GM19452 (cell line): ENCODE results near the gene HORMAD2.
"Not testable (repeated sequence)": the region's sequence is repeated elsewhere in the genome, so short reads cannot be mapped to it uniquely, and the experiment has no call there.

Experiments used
- ATAC-seq: cut with Tn5 transposase; IDR thresholded peaks from one replicate; pipeline ENCODE4 v1.9.1; 2021; ENCODE audit not compliant: unreplicated experiment

Gene HORMAD2

GRCh38 chr22:30187529-30188407, 107.5 kb downstream of the HORMAD2 start:
- no peak for ATAC-seq

GRCh38 chr22:30188911-30189310, 108.6 kb downstream of the HORMAD2 start:
- no peak for ATAC-seq

GRCh38 chr22:30190574-30190973, 110.3 kb downstream of the HORMAD2 start:
- no peak for ATAC-seq

- ATAC-seq = no peak
Observed at GRCh38 chr22:30191040-30191701, 110.9 kb downstream of the HORMAD2 start.

GRCh38 chr22:30192427-30192826, 112.2 kb downstream of the HORMAD2 start:
- ATAC-seq = no peak

GRCh38 chr22:30193031-30193775, 112.9 kb downstream of the HORMAD2 start:
- ATAC-seq = no peak

GRCh38 chr22:30195245-30196140, 115.2 kb downstream of the HORMAD2 start:
- ATAC-seq = no peak

- ATAC-seq = no peak
Observed at GRCh38 chr22:30196141-30196879, 116.0 kb downstream of the HORMAD2 start.

- ATAC-seq = no peak
Observed at GRCh38 chr22:30196880-30197336, 116.6 kb downstream of the HORMAD2 start.

- no peak for ATAC-seq
Observed at GRCh38 chr22:30197389-30197788, 117.1 kb downstream of the HORMAD2 start.

- no peak for ATAC-seq
Observed at GRCh38 chr22:30198152-30198825, 118.0 kb downstream of the HORMAD2 start.

- no peak for ATAC-seq
Observed at GRCh38 chr22:30198921-30199320, 118.7 kb downstream of the HORMAD2 start.

GRCh38 chr22:30200905-30201304, 120.6 kb downstream of the HORMAD2 start:
- not testable (repeated sequence) for ATAC-seq

GRCh38 chr22:30201945-30202344, 121.7 kb downstream of the HORMAD2 start:
- no peak for ATAC-seq

GRCh38 chr22:30202531-30203006, 122.3 kb downstream of the HORMAD2 start:
- ATAC-seq = no peak

- ATAC-seq = no peak
Observed at GRCh38 chr22:30204015-30204741, 123.9 kb downstream of the HORMAD2 start.

GRCh38 chr22:30204742-30205111, 124.5 kb downstream of the HORMAD2 start:
- no peak for ATAC-seq
